ENCODE data around the gene SPDYC. TPM values are rescaled to one million over a fixed set of nuclear protein-coding genes. Genes with fewer than 3 reads are reported as not detected.
"Not testable (repeated sequence)": the region's sequence is repeated elsewhere in the genome, so short reads cannot be mapped to it uniquely, and the experiment has no call there.

Gene SPDYC
- polyA plus RNA-seq, 2 donors = not detected

- Histone ChIP-seq H3K4me3 (ENCODE audit: low read depth in 1 of 2, low read length in 2 of 2) (peak overlapping the region in 1 of 2 donors; percentile 16), H3K36me3 (ENCODE audit: control insufficient read depth in 2 of 2, insufficient read depth in 2 of 2, low read length in 1 of 2) (no peaks in the 10 kb centered on the region), H3K27me3 (ENCODE audit: control insufficient read depth in 1 of 2, insufficient read depth in 2 of 2, low read length in 2 of 2) (no peaks in the 10 kb centered on the region), H3K9me3 (ENCODE audit: control insufficient read depth in 2 of 2, insufficient read depth in 1 of 2, low read depth in 1 of 2, low read length in 1 of 2) (no peaks in the 10 kb centered on the region), H3K4me1 (ENCODE audit: control insufficient read depth in 2 of 2, insufficient read depth in 2 of 2, low read length in 1 of 2) (no peaks in the 10 kb centered on the region), H3K27ac (ENCODE audit: low read depth in 2 of 2, low read length in 1 of 2) (no peak overlapping the region)
- WGBS, 2 donors = 45 to 48% methylated on average over 31 of the region's 31 CpGs
Measured at GRCh38 chr11:65165410-65166317, 4.4 kb upstream of the SPDYC start.

- WGBS, 2 donors = 85 to 93% methylated on average over 3 of the region's 3 CpGs
- Histone ChIP-seq H3K36me3 (ENCODE audit: control insufficient read depth in 2 of 2, insufficient read depth in 2 of 2, low read length in 1 of 2) (no peaks in the 10 kb centered on the region), H3K27ac (ENCODE audit: low read depth in 2 of 2, low read length in 1 of 2) (no peak overlapping the region), H3K27me3 (ENCODE audit: control insufficient read depth in 1 of 2, insufficient read depth in 2 of 2, low read length in 2 of 2) (no peaks in the 10 kb centered on the region), H3K4me3 (ENCODE audit: low read depth in 1 of 2, low read length in 2 of 2) (no peak overlapping the region), H3K4me1 (ENCODE audit: control insufficient read depth in 2 of 2, insufficient read depth in 2 of 2, low read length in 1 of 2) (peaks cover 0 to 2% of the 10 kb centered on the region in 2 donors), H3K9me3 (ENCODE audit: control insufficient read depth in 2 of 2, insufficient read depth in 1 of 2, low read depth in 1 of 2, low read length in 1 of 2) (no peaks in the 10 kb centered on the region)
Measured at GRCh38 chr11:65166893-65167292, 3.1 kb upstream of the SPDYC start.

- Histone ChIP-seq H3K4me1 (ENCODE audit: control insufficient read depth in 2 of 2, insufficient read depth in 2 of 2, low read length in 1 of 2) (peaks cover 0 to 2% of the 10 kb centered on the region in 2 donors), H3K9me3 (ENCODE audit: control insufficient read depth in 2 of 2, insufficient read depth in 1 of 2, low read depth in 1 of 2, low read length in 1 of 2) (no peaks in the 10 kb centered on the region), H3K27me3 (ENCODE audit: control insufficient read depth in 1 of 2, insufficient read depth in 2 of 2, low read length in 2 of 2) (no peaks in the 10 kb centered on the region), H3K36me3 (ENCODE audit: control insufficient read depth in 2 of 2, insufficient read depth in 2 of 2, low read length in 1 of 2) (no peaks in the 10 kb centered on the region), H3K27ac (ENCODE audit: low read depth in 2 of 2, low read length in 1 of 2) (no peak overlapping the region), H3K4me3 (ENCODE audit: low read depth in 1 of 2, low read length in 2 of 2) (no peak overlapping the region)
- WGBS, 2 donors = 90 to 91% methylated on average over 3 of the region's 3 CpGs
Measured at GRCh38 chr11:65167656-65168055, 2.4 kb upstream of the SPDYC start.

- no peaks in the 10 kb centered on the region for H3K27me3 ChIP-seq (ENCODE audit: control insufficient read depth in 1 of 2, insufficient read depth in 2 of 2, low read length in 2 of 2)
- no peaks in the 10 kb centered on the region for H3K36me3 ChIP-seq (ENCODE audit: control insufficient read depth in 2 of 2, insufficient read depth in 2 of 2, low read length in 1 of 2)
- 76 to 79% methylated on average over 11 of the region's 11 CpGs for WGBS, 2 donors
- no peak overlapping the region for H3K4me3 ChIP-seq (ENCODE audit: low read depth in 1 of 2, low read length in 2 of 2)
- H3K27ac ChIP-seq (ENCODE audit: low read depth in 2 of 2, low read length in 1 of 2) = peak overlapping the region; percentile 8 to 10
- no peaks in the 10 kb centered on the region for H3K9me3 ChIP-seq (ENCODE audit: control insufficient read depth in 2 of 2, insufficient read depth in 1 of 2, low read depth in 1 of 2, low read length in 1 of 2)
- peaks cover 0 to 2% of the 10 kb centered on the region in 2 donors for H3K4me1 ChIP-seq (ENCODE audit: control insufficient read depth in 2 of 2, insufficient read depth in 2 of 2, low read length in 1 of 2)
Measured at GRCh38 chr11:65169164-65169641, 830 bp upstream of the SPDYC start.

- Histone ChIP-seq H3K27ac (ENCODE audit: low read depth in 2 of 2, low read length in 1 of 2) (no peak overlapping the region), H3K4me1 (ENCODE audit: control insufficient read depth in 2 of 2, insufficient read depth in 2 of 2, low read length in 1 of 2) (peaks cover 0 to 2% of the 10 kb centered on the region in 2 donors), H3K36me3 (ENCODE audit: control insufficient read depth in 2 of 2, insufficient read depth in 2 of 2, low read length in 1 of 2) (no peaks in the 10 kb centered on the region), H3K9me3 (ENCODE audit: control insufficient read depth in 2 of 2, insufficient read depth in 1 of 2, low read depth in 1 of 2, low read length in 1 of 2) (no peaks in the 10 kb centered on the region), H3K27me3 (ENCODE audit: control insufficient read depth in 1 of 2, insufficient read depth in 2 of 2, low read length in 2 of 2) (no peaks in the 10 kb centered on the region), H3K4me3 (ENCODE audit: low read depth in 1 of 2, low read length in 2 of 2) (no peak overlapping the region)
- 84% methylated on average over 10 of the region's 10 CpGs for WGBS, 2 donors
Measured at GRCh38 chr11:65172600-65172999, 2.6 kb downstream of the SPDYC start.

GRCh38 chr11:65174571-65175010 lies 4.6 kb downstream of the SPDYC start:
- not testable (repeated sequence) for H3K4me3 ChIP-seq (ENCODE audit: low read depth in 1 of 2, low read length in 2 of 2); H3K36me3 ChIP-seq (ENCODE audit: control insufficient read depth in 2 of 2, insufficient read depth in 2 of 2, low read length in 1 of 2); H3K27me3 ChIP-seq (ENCODE audit: control insufficient read depth in 1 of 2, insufficient read depth in 2 of 2, low read length in 2 of 2); H3K27ac ChIP-seq (ENCODE audit: low read depth in 2 of 2, low read length in 1 of 2); H3K4me1 ChIP-seq (ENCODE audit: control insufficient read depth in 2 of 2, insufficient read depth in 2 of 2, low read length in 1 of 2); H3K9me3 ChIP-seq (ENCODE audit: control insufficient read depth in 2 of 2, insufficient read depth in 1 of 2, low read depth in 1 of 2, low read length in 1 of 2)
- 47 to 60% methylated on average over 2 of the region's 2 CpGs for WGBS, 2 donors

- Histone ChIP-seq H3K36me3 (ENCODE audit: control insufficient read depth in 2 of 2, insufficient read depth in 2 of 2, low read length in 1 of 2) (peaks cover 1 to 15% of the 10 kb centered on the region in 2 donors), H3K4me3 (ENCODE audit: low read depth in 1 of 2, low read length in 2 of 2) (peak overlapping the region; percentile 76 to 88), H3K27ac (ENCODE audit: low read depth in 2 of 2, low read length in 1 of 2) (peak overlapping the region; percentile 99), H3K27me3 (ENCODE audit: control insufficient read depth in 1 of 2, insufficient read depth in 2 of 2, low read length in 2 of 2) (no peaks in the 10 kb centered on the region), H3K9me3 (ENCODE audit: control insufficient read depth in 2 of 2, insufficient read depth in 1 of 2, low read depth in 1 of 2, low read length in 1 of 2) (no peaks in the 10 kb centered on the region), H3K4me1 (ENCODE audit: control insufficient read depth in 2 of 2, insufficient read depth in 2 of 2, low read length in 1 of 2) (peaks cover 7 to 10% of the 10 kb centered on the region in 2 donors)
- WGBS, 2 donors = 1% methylated on average over 42 to 60 of the region's 60 CpGs
Measured at GRCh38 chr11:65180877-65181568, 11.0 kb downstream of the SPDYC start.

- Histone ChIP-seq H3K9me3 (ENCODE audit: control insufficient read depth in 2 of 2, insufficient read depth in 1 of 2, low read depth in 1 of 2, low read length in 1 of 2) (no peaks in the 10 kb centered on the region), H3K27ac (ENCODE audit: low read depth in 2 of 2, low read length in 1 of 2) (peak within 1 kb of the TSS; percentile 99), H3K4me1 (ENCODE audit: control insufficient read depth in 2 of 2, insufficient read depth in 2 of 2, low read length in 1 of 2) (peaks cover 7 to 14% of the 10 kb centered on the region in 2 donors), H3K4me3 (ENCODE audit: low read depth in 1 of 2, low read length in 2 of 2) (peak within 1 kb of the TSS; percentile 76 to 88), H3K36me3 (ENCODE audit: control insufficient read depth in 2 of 2, insufficient read depth in 2 of 2, low read length in 1 of 2) (peaks cover 8 to 21% of the 10 kb centered on the region in 2 donors), H3K27me3 (ENCODE audit: control insufficient read depth in 1 of 2, insufficient read depth in 2 of 2, low read length in 2 of 2) (no peaks in the 10 kb centered on the region)
- 0% methylated on average over 32 to 42 of the region's 43 CpGs for WGBS, 2 donors
Measured at GRCh38 chr11:65181569-65182257, 11.7 kb downstream of the SPDYC start, which contains the start of gene CAPN1. TSS of gene CAPN1 (plus strand) at chr11:65181928. CDS start at chr11:65182702, 774 bp downstream.
